Measurements from ENCODE around the gene RRP12.

Gene RRP12

GRCh38 chr10:97327348-97328294 is 73.5 kb downstream of the RRP12 start:
- H3K4me3 Mint-ChIP-seq, result no peak overlapping the region

DNA sequence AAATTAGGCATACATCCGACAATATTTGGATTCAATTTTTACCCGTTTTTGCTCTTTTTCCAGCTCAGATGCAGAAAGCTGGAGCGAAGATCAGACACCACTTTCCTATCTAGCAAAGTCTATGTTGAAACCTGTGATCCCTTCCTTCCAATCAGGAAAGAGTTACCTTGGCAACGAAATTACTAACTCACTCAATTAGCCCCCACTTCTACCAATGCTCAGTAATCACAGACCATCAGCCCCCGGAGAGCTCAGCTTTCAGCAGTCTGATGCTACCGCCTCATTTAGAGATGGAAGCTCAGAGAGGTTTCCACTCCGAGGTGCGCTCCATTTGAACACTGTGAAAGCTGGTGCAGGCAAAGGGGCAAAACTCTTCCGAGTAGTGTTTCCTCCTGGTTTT is 75.4 kb downstream of the RRP12 start:
- no peak overlapping the region for H3K27ac Mint-ChIP-seq
- H3K9me3 Mint-ChIP-seq, result no peaks in the 10 kb centered on the region
- peaks cover 6% of the 10 kb centered on the region for H3K36me3 Mint-ChIP-seq (ENCODE audit: low read depth)
- no peak overlapping the region for H3K4me3 Mint-ChIP-seq
- peaks cover 54% of the 10 kb centered on the region for H3K4me1 Mint-ChIP-seq (ENCODE audit: low read depth)
- no peaks in the 10 kb centered on the region for H3K27me3 Mint-ChIP-seq

More at GRCh38 chr10:97327348-97328294, 73.5 kb downstream of the RRP12 start:
- Mint-ChIP-seq H3K4me1 (ENCODE audit: low read depth) (peaks cover 57% of the 10 kb centered on the region), H3K27me3 (no peaks in the 10 kb centered on the region), H3K9me3 (no peaks in the 10 kb centered on the region), H3K36me3 (ENCODE audit: low read depth) (peaks cover 9% of the 10 kb centered on the region), H3K27ac (peak overlapping the region; percentile 51)

DNA sequence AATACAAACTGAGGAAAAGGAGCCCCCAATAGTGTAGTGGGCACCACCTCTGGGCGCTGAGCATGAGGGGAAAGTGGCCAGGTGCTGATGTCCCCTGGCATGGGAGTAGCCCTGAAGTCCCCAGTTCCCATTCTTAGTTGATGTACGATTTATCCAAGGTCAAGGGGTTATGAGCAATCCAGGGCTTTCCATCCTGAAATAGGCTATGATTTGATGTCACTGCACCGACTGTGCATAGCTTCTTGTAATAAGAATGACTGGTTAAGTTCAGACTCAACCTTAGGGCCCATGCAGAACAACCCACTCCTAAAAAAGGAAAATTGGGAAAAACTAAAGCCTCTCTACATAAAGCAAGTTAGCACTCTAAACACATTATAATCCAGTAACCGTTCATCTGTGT is 77.6 kb downstream of the RRP12 start:
- no peak overlapping the region for H3K4me3 Mint-ChIP-seq
- peaks cover 50% of the 10 kb centered on the region for H3K4me1 Mint-ChIP-seq (ENCODE audit: low read depth)
- H3K36me3 Mint-ChIP-seq (ENCODE audit: low read depth), result no peaks in the 10 kb centered on the region
- H3K27me3 Mint-ChIP-seq, result no peaks in the 10 kb centered on the region
- no peak overlapping the region for H3K27ac Mint-ChIP-seq
- no peaks in the 10 kb centered on the region for H3K9me3 Mint-ChIP-seq

GRCh38 chr10:97321804-97322190 is 79.3 kb downstream of the RRP12 start:
- peaks cover 35% of the 10 kb centered on the region for H3K4me1 Mint-ChIP-seq (ENCODE audit: low read depth)
- H3K27ac Mint-ChIP-seq, result no peak overlapping the region
- H3K9me3 Mint-ChIP-seq, result no peaks in the 10 kb centered on the region
- no peaks in the 10 kb centered on the region for H3K27me3 Mint-ChIP-seq
- H3K4me3 Mint-ChIP-seq, result peak overlapping the region; percentile 84
- no peaks in the 10 kb centered on the region for H3K36me3 Mint-ChIP-seq (ENCODE audit: low read depth)

DNA sequence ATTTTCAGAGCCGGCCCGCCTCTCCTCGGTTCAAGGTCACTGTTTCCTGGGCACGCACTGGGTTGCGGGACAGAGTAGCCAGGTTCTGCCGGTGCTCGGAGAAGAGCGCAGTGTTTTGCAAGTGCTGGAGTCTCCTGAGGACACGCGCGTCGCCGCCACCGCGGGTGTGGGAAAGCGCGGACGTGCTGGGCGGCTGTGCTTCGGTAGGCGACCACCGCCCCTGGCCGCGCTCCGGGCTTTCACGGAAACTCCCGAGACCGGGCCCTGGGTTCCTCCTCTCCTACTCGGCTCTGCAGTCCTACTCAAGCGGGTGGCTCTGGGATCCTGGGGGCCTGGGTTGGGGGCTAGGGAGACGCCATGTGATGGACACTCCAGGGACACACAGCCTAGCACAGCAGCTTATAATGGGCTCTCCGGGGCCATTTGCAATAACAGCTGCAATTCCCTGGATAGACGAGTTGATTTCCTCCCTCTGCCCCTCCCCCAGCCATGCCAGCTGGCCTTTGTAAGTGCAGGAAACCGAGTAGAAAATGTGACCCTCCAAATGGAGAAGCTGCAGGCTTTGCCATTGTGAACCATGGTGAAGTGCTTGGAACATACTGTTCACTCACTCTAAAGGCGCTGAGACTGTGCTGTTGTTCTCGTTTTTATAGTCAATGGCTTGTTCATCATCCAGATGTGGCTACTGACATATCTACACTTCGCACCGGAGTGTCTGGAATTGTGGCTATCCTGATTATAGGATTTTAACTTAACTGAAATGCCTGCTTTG is 79.9 kb downstream of the RRP12 start:
- Mint-ChIP-seq H3K36me3 (ENCODE audit: low read depth) (no peaks in the 10 kb centered on the region), H3K27me3 (no peaks in the 10 kb centered on the region), H3K27ac (peak overlapping the region; percentile 88), H3K4me1 (ENCODE audit: low read depth) (peaks cover 32% of the 10 kb centered on the region), H3K4me3 (peak overlapping the region; percentile 84), H3K9me3 (no peaks in the 10 kb centered on the region)

- Mint-ChIP-seq H3K36me3 (ENCODE audit: low read depth) (no peaks in the 10 kb centered on the region), H3K27ac (peak overlapping the region; percentile 88), H3K4me1 (ENCODE audit: low read depth) (peaks cover 32% of the 10 kb centered on the region), H3K9me3 (no peaks in the 10 kb centered on the region), H3K4me3 (peak overlapping the region; percentile 84), H3K27me3 (no peaks in the 10 kb centered on the region)
These were observed 80.6 kb downstream of the RRP12 start for GRCh38 chr10:97320480-97321031.

GRCh38 chr10:97319671-97320479 is 81.3 kb downstream of the RRP12 start:
- H3K27me3 Mint-ChIP-seq, result no peaks in the 10 kb centered on the region
- H3K36me3 Mint-ChIP-seq (ENCODE audit: low read depth), result no peaks in the 10 kb centered on the region
- peak overlapping the region; percentile 88 for H3K27ac Mint-ChIP-seq
- peaks cover 32% of the 10 kb centered on the region for H3K4me1 Mint-ChIP-seq (ENCODE audit: low read depth)
- H3K9me3 Mint-ChIP-seq, result no peaks in the 10 kb centered on the region
- peak overlapping the region; percentile 84 for H3K4me3 Mint-ChIP-seq

DNA sequence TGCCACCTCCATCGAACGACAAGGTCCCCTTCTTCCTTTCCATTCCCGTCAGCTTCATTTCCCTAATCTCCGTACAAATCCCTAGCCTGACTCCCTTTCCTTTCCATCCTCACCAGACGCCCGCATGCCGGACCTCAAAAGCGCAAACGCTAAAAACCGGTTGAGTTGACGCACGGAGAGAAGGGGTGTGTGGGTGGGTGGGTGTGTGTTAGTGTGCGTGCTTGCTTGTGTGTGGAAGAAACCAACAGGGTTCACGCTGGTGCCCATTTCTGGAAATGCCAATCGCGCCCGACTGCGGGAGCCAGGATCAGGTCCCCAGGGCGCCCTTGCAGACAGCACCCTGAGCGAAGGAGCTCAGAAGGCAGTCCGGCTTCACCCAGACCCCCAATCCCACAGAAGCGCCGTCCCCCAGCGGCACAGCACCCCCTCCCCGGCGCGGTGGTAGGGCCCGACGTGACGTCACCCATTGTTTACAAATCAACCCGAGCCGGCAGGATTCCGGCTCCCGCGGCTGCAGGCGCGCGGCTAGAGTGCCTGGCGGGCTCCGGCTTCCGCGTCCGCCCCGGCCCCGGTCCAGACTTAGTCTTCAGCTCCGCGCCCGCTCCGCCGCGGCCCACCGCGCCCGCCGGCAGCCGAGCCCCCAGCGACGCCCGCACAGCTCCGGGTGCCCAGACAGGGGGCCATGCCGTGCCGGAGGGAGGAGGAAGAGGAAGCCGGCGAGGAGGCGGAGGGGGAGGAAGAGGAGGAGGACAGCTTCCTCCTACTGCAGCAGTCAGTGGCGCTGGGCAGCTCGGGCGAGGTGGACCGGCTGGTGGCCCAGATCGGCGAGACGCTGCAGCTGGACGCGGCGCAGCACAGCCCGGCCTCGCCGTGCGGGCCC is 82.1 kb downstream of the RRP12 start, which contains the start of gene FRAT1:
FRAT1 (plus strand) TSS at position 500 of the 880 bp plus-strand sequence; CDS start at position 683, 183 bp downstream.
- peaks cover 32% of the 10 kb centered on the region for H3K4me1 Mint-ChIP-seq (ENCODE audit: low read depth)
- no peaks in the 10 kb centered on the region for H3K36me3 Mint-ChIP-seq (ENCODE audit: low read depth)
- H3K27ac Mint-ChIP-seq, result peak within 1 kb of the TSS; percentile 95

GRCh38 chr10:97314671-97315070 is 86.5 kb downstream of the RRP12 start:
- Mint-ChIP-seq H3K36me3 (ENCODE audit: low read depth) (no peaks in the 10 kb centered on the region), H3K27ac (no peak overlapping the region), H3K4me3 (no peak overlapping the region), H3K27me3 (no peaks in the 10 kb centered on the region), H3K9me3 (no peaks in the 10 kb centered on the region), H3K4me1 (ENCODE audit: low read depth) (peaks cover 6% of the 10 kb centered on the region)

More for the DNA sequence above, 82.1 kb downstream of the RRP12 start, which contains the start of gene FRAT1:
- peak within 1 kb of the TSS; percentile 86 for H3K4me3 Mint-ChIP-seq
- no peaks in the 10 kb centered on the region for H3K27me3 Mint-ChIP-seq
- no peaks in the 10 kb centered on the region for H3K9me3 Mint-ChIP-seq

DNA sequence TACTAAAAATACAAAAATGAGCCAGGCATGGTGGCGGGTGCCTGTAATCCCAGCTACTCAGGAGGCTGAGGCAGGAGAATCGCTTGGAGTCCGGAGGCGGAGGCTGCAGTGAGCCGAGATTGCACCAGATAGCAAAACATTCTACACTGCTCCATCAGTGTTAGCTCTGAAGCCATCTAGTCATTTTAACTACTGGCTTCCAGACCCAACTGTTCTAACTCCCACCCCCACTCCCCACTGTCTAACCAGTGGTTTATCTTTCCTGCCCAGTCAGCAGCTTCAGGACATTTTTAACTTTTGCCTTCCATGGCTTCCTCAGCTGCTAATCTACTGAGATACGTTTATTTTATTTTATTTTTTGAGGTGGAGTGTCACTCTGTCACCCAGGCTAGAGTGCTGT is 88.2 kb downstream of the RRP12 start:
- Mint-ChIP-seq H3K9me3 (no peaks in the 10 kb centered on the region), H3K36me3 (ENCODE audit: low read depth) (no peaks in the 10 kb centered on the region), H3K4me1 (ENCODE audit: low read depth) (no peaks in the 10 kb centered on the region), H3K27me3 (no peaks in the 10 kb centered on the region), H3K27ac (no peak overlapping the region), H3K4me3 (no peak overlapping the region)

- Mint-ChIP-seq H3K36me3 (ENCODE audit: low read depth) (no peaks in the 10 kb centered on the region), H3K9me3 (no peaks in the 10 kb centered on the region), H3K27me3 (no peaks in the 10 kb centered on the region), H3K27ac (no peak overlapping the region), H3K4me3 (no peak overlapping the region), H3K4me1 (ENCODE audit: low read depth) (no peaks in the 10 kb centered on the region)
These were observed 90.0 kb downstream of the RRP12 start for GRCh38 chr10:97311111-97311626.

DNA sequence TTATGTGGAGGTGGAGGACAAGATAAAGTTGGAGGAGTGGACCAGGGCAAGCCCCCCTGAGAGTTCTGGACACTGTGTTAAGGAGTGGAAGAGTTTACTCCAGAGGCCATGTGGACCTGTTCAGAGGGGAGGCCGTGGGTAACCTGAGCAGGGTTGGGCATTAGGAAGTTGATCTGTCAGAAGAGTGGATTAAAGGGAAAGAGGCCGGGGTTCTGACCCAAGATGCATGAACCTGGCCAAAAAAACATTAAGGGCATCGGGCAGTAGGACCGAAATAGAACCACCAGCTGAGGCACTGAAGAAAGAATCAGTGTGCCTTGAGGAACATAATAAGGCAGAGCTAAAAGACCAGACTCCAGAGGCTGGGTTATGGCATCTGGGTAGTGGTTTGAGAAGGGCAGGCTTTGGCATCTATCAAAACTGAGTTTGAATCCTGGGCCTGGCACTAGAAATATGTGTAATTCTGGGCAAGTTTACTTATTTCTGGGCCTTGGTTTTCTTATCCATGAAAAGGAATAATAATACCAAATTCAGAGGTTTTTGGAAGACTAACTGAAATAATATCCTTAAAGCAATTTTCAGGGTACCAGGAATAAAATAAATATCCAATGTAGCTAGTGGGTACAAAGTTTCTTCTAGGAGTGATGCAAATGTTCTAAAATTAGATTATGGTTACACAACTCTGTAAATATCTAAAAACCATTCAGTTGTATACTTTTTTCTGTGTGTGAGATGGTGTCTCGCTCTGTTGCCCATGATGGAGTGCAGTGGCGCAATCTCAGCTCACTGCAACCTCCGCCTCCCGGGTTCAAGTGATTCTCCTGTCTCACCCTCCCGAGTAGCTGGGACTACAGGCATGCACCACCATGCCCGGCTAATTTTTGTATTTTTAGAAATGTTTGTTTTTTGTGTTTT is 93.0 kb downstream of the RRP12 start:
- no peaks in the 10 kb centered on the region for H3K9me3 Mint-ChIP-seq
- no peaks in the 10 kb centered on the region for H3K36me3 Mint-ChIP-seq (ENCODE audit: low read depth)
- H3K4me3 Mint-ChIP-seq, result no peak overlapping the region
- H3K27me3 Mint-ChIP-seq, result no peaks in the 10 kb centered on the region
- no peak overlapping the region for H3K27ac Mint-ChIP-seq
- H3K4me1 Mint-ChIP-seq (ENCODE audit: low read depth), result no peaks in the 10 kb centered on the region
